ENCODE data around the gene HMGCLL1.

GRCh38 chr6:55621993-55622392 lies 43.0 kb upstream of the HMGCLL1 start:
- TF ChIP-seq GATA2 (CRISPR knock-in tag; IDR thresholded peaks at IDR 0.05) (no peak), RAD21 (IDR thresholded peaks at IDR 0.05; ENCODE audit: low read length) (no peak), FOXJ3 (CRISPR knock-in tag; IDR thresholded peaks at IDR 0.05) (no peak), CTCF (IDR thresholded peaks at IDR 0.05) (no peak), FOXM1 (IDR thresholded peaks at IDR 0.05; ENCODE audit: low read depth) (no peak), EZH2phosphoT487 (IDR thresholded peaks at IDR 0.05; ENCODE audit: borderline replicate concordance, low read depth) (no peak), RFX5 (IDR thresholded peaks at IDR 0.05; ENCODE audit: low read length) (no peak), YY1 (IDR thresholded peaks at IDR 0.05; ENCODE audit: low read depth) (no peak), NRF1 (IDR thresholded peaks at IDR 0.05; ENCODE audit: low read depth, low read length) (no peak), FOSL2 (IDR thresholded peaks at IDR 0.05; ENCODE audit: borderline replicate concordance, low read depth) (no peak), POLR2AphosphoS5 (IDR thresholded peaks at IDR 0.05; ENCODE audit: low read depth, low read length) (no peak), MAX (IDR thresholded peaks at IDR 0.05; ENCODE audit: low read depth) (no peak), REST (IDR thresholded peaks at IDR 0.05; ENCODE audit: low read depth, low read length) (no peak), NFIC (IDR thresholded peaks at IDR 0.05; ENCODE audit: borderline replicate concordance) (no peak)

Measured in SK-N-SH (cell line).